ENCODE measurements around the gene SKAP1. TPM values are rescaled to one million over a fixed set of nuclear protein-coding genes. Genes with fewer than 3 reads are reported as not detected.
A peak's percentile ranks its signal among the peaks of the same experiment; 100 is the strongest.
"Not testable (repeated sequence)": the region's sequence is repeated elsewhere in the genome, so short reads cannot be mapped to it uniquely, and the experiment has no call there.

SKAP1 gene
- total and polyA plus RNA-seq, 10 donors = 11.5 to 28.9 (median 20.5) TPM

DNA sequence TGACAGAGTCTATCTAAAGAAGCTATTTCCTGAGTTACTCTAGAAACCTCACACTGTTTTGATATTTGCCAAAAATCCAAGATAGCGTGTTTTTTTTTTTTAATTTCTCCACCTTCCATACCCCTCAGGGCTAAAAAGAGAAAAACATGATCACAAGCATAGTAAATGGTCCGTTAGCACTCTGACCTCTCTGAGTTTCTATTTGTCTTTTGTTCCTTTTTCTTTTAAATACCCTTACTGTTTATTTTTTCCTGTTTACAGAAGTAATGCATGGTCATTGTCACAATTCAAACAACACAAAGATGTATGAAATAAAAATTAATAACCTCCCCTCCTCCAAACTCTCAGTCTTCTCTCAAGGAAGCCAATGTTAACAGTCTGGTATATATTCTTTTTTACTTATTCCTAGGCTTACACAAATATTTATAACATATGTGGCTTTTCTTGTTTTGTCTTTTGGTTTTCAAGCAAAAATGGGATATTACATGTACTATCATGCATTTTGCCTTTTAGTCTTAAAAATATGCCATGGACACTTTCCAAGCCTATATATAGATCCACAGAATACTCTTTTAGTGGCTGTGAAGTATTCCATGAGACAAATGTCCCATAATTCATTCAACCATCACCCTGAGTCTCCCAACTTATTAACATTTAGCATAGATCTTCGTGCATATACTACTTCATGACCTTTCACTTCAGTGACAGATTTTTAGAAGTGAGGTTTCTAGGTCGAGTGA lies 3.1 kb downstream of the SKAP1 start:
- Histone ChIP-seq H3K36me3 (no peaks in the 10 kb centered on the region), H3K27me3 (replicated peaks in 1 of 7) (peaks cover 0 to 47% (median 38%) of the 10 kb centered on the region in 7 donors), H3K4me3 (peak overlapping the region in 2 of 8 donors; percentile 45 to 73), H3K9me3 (no peaks in the 10 kb centered on the region), H3K4me1 (peaks cover 0 to 91% (median 27%) of the 10 kb centered on the region in 6 donors), H3K27ac (peak overlapping the region in 1 of 8 donors; percentile 61)
- intact Hi-C loops (cut with DNase I; ENCODE audit: low total_unique reads) = no loop called here
- DNase-seq = no peak
- no peak for TF ChIP-seq POLR2A (IDR thresholded peaks at IDR 0.05)
- no peak for TF ChIP-seq POLR2AphosphoS5 (IDR thresholded peaks at IDR 0.05)
- no peak for TF ChIP-seq CTCF (IDR thresholded peaks at IDR 0.05 in 8 of 11, conservative IDR thresholded peaks at IDR 0.05 in 3 of 11)
- WGBS, 5 donors = 57 to 69% (median 62%) methylated on average over 4 of the region's 4 CpGs

DNA sequence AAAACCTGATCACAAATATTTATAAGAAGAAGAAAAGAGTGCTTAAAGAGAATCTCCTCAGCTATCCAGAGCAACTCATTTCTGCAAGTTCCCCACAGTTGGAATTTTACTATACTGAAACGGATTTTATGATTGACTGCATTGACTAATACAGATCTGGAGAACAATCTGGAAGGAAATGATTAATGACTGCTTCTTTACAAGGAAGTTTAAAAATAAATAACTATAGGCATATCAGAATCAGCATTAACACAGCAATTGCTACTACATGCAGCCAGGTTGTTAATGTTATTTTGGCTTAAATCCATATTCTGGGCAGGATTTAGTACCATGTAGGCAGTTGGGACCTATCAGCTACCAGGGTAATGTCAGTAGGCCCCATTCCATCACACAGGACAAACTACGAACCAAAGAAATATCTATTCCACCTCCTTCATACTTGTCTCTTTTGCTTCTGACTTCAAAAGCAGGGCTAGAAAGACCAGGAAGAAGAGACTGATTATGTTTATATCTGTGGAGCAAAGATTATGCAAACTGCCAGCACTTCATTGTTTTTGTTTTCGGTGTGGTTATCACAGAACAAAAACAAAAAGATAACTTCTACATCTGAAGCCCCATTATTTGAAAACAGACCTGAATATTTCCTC lies 3.9 kb downstream of the SKAP1 start:
- intact Hi-C loops (cut with DNase I; ENCODE audit: low total_unique reads) = no loop called here
- no peak for TF ChIP-seq CTCF (IDR thresholded peaks at IDR 0.05 in 8 of 11, conservative IDR thresholded peaks at IDR 0.05 in 3 of 11)
- peaks cover 0 to 90% (median 27%) of the 10 kb centered on the region in 6 donors for H3K4me1 ChIP-seq
- peak overlapping the region in 2 of 8 donors; percentile 16 to 61 for H3K27ac ChIP-seq
- H3K27me3 ChIP-seq (replicated peaks in 1 of 7) = peaks cover 0 to 42% (median 31%) of the 10 kb centered on the region in 7 donors
- H3K36me3 ChIP-seq = no peaks in the 10 kb centered on the region
- no peak for DNase-seq
- WGBS, 5 donors = 72 to 87% (median 76%) methylated on average over 3 of the region's 3 CpGs
- peak overlapping the region in 1 of 8 donors; percentile 16 for H3K4me3 ChIP-seq
- H3K9me3 ChIP-seq = no peaks in the 10 kb centered on the region

- DNase-seq; H3K9me3 ChIP-seq; H3K36me3 ChIP-seq; H3K4me3 ChIP-seq; intact Hi-C loops (cut with DNase I; ENCODE audit: low total_unique reads); H3K27ac ChIP-seq: not testable (repeated sequence)
- Histone ChIP-seq H3K4me1 (peaks cover 0 to 88% (median 14%) of the 10 kb centered on the region in 6 donors), H3K27me3 (replicated peaks in 1 of 7) (peaks cover 0 to 17% (median 0%) of the 10 kb centered on the region in 7 donors)
- WGBS, 5 donors = 94 to 100% (median 96%) methylated on average over 3 of the region's 3 CpGs
These were observed 8.0 kb downstream of the SKAP1 start for GRCh38 chr17:48422060-48422459.

DNA sequence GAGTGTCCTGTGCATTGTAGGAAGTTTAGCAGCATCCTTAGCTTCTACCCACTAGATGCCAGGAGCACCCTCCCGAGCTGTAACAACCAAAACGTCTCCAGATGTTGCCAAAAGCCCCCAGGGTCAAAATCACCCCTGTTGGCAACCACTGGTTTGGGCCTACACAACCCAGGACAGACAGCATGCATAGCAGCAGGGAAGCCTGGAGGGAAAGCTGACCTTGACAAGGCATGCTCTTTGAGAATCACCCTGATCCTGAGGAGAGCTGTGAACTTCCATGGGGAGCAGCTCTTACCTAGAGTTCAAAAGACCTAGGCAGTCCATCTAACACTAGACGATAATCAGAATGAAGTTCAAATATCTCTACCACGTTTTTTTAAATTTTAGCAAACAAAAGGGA lies 9.2 kb downstream of the SKAP1 start:
- WGBS, 5 donors = 77 to 91% (median 88%) methylated on average over 4 of the region's 4 CpGs
- Histone ChIP-seq H3K4me3 (no peak overlapping the region), H3K4me1 (peaks cover 0 to 88% (median 11%) of the 10 kb centered on the region in 6 donors), H3K27ac (no peak overlapping the region), H3K36me3 (no peaks in the 10 kb centered on the region), H3K27me3 (replicated peaks in 1 of 7) (peaks cover 0 to 22% (median 5%) of the 10 kb centered on the region in 7 donors), H3K9me3 (no peaks in the 10 kb centered on the region)
- intact Hi-C loops (cut with DNase I; ENCODE audit: low total_unique reads) = no loop called here
- TF ChIP-seq CTCF (IDR thresholded peaks at IDR 0.05 in 8 of 11, conservative IDR thresholded peaks at IDR 0.05 in 3 of 11) = no peak
- no peak for TF ChIP-seq POLR2AphosphoS5 (IDR thresholded peaks at IDR 0.05)
- no peak for TF ChIP-seq POLR2A (IDR thresholded peaks at IDR 0.05)
- DNase-seq = no peak
